SU-DHL-6 (cell line): Measurements from ENCODE around the gene CDKN1A.

Source experiments
- H2AFZ ChIP-seq: fragments of 200-600 bp; sonication (generic); 2 replicates; pipeline ENCODE4 v1.6.1; 2014; ENCODE audit warnings: low read depth, mild to moderate bottlenecking, moderate library complexity, mixed read lengths, antibody characterized with exemption, low read length; ENCODE audit not compliant: severe bottlenecking
- H3F3A ChIP-seq: fragments of 200-600 bp; shearing (Covaris generic); 2 replicates; pipeline ENCODE4 v1.6.0; 2016; ENCODE audit warnings: antibody characterized with exemption, mild to moderate bottlenecking; ENCODE audit not compliant: insufficient read depth
- H3K27ac ChIP-seq: fragments of 200-600 bp; sonication (generic); 2 replicates; pipeline ENCODE4 v1.5.1; 2016; ENCODE audit warnings: low read depth, mild to moderate bottlenecking, low read length, moderate library complexity, mixed read lengths
- H3K27me3 ChIP-seq: fragments of 200-600 bp; sonication (generic), shearing (Covaris generic); 2 replicates; pipeline ENCODE4 v1.6.0; 2014; ENCODE audit warnings: mild to moderate bottlenecking, low read length
- H3K36me3 ChIP-seq: fragments of 200-600 bp; sonication (generic); 2 replicates; pipeline ENCODE4 v1.6.1; 2014; ENCODE audit warnings: mild to moderate bottlenecking, low read length, mixed read lengths
- H3K4me2 ChIP-seq: fragments of 300-600, 200-600 bp; shearing (Covaris generic), sonication (generic); 2 replicates; pipeline ENCODE4 v1.6.0; 2014; ENCODE audit warnings: low read length, low read depth, mild to moderate bottlenecking; ENCODE audit not compliant: poor library complexity, severe bottlenecking
- H3K4me3 ChIP-seq: fragments of 200-600 bp; sonication (generic); 2 replicates; pipeline ENCODE4 v1.5.1; 2014; ENCODE audit warnings: antibody characterized with exemption, low read length, mild to moderate bottlenecking, mixed read lengths; ENCODE audit not compliant: insufficient read depth, poor library complexity, severe bottlenecking
- H3K79me2 ChIP-seq: fragments of 200-600 bp; sonication (generic); 2 replicates; pipeline ENCODE4 v1.6.1; 2014; ENCODE audit warnings: mild to moderate bottlenecking, low read length, moderate library complexity; ENCODE audit not compliant: insufficient read depth
- H3K9ac ChIP-seq: fragments of 200-600 bp; sonication (generic); 2 replicates; pipeline ENCODE4 v1.7.0; 2014; ENCODE audit warnings: mild to moderate bottlenecking, low read length
- H3K9me2 ChIP-seq: fragments of 200-600 bp; sonication (generic); replicated peaks from 2 replicates; pipeline ENCODE4 v1.6.1; 2014; ENCODE audit warnings: low read length; ENCODE audit not compliant: insufficient read depth
- H3K9me3 ChIP-seq: fragments of 200-600 bp; sonication (generic); 2 replicates; pipeline ENCODE4 v1.6.1; 2014; ENCODE audit warnings: low read length, mixed read lengths; ENCODE audit not compliant: insufficient read depth
- H4K20me1 ChIP-seq: fragments of 200-600 bp; sonication (generic); 2 replicates; pipeline ENCODE4 v1.6.1; 2014; ENCODE audit warnings: low read depth, mild to moderate bottlenecking, antibody characterized with exemption, low read length, moderate library complexity, mixed read lengths
- CTCF ChIP-seq: fragments of 200-600 bp; sonication (generic); IDR thresholded peaks from one replicate; pipeline ENCODE4 v1.5.1; 2017; ENCODE audit warnings: antibody characterized with exemption, mild to moderate bottlenecking, low read length, moderate library complexity; ENCODE audit not compliant: insufficient read depth, poor library complexity, severe bottlenecking
- EZH2phosphoT487 ChIP-seq: fragments of 200-600 bp; sonication (generic), shearing (Covaris generic); conservative IDR thresholded peaks from 2 replicates; pipeline ENCODE4 v1.6.1; 2018; ENCODE audit warnings: mild to moderate bottlenecking, antibody characterized with exemption, low read length, moderate library complexity, mixed read lengths

The CDKN1A gene

GRCh38 chr6:36657271-36657670 lies 21.2 kb upstream of the CDKN1A start:
- Histone ChIP-seq H3K79me2 (no peaks in the 10 kb centered on the region), H3K27ac (no peak overlapping the region), H3K36me3 (no peaks in the 10 kb centered on the region), H3K27me3 (no peaks in the 10 kb centered on the region), H3K4me3 (no peak overlapping the region), H3F3A (peaks cover 3% of the 10 kb centered on the region; the same call in 1 of the 2 replicates), H3K9me2 (no peaks in the 10 kb centered on the region), H3K9me3 (no peaks in the 10 kb centered on the region), H3K4me2 (no peak overlapping the region), H2AFZ (no peak overlapping the region), H3K9ac (no peak overlapping the region), H4K20me1 (no peaks in the 10 kb centered on the region)
- no peak for TF ChIP-seq EZH2phosphoT487
- no peak for TF ChIP-seq CTCF

DNA sequence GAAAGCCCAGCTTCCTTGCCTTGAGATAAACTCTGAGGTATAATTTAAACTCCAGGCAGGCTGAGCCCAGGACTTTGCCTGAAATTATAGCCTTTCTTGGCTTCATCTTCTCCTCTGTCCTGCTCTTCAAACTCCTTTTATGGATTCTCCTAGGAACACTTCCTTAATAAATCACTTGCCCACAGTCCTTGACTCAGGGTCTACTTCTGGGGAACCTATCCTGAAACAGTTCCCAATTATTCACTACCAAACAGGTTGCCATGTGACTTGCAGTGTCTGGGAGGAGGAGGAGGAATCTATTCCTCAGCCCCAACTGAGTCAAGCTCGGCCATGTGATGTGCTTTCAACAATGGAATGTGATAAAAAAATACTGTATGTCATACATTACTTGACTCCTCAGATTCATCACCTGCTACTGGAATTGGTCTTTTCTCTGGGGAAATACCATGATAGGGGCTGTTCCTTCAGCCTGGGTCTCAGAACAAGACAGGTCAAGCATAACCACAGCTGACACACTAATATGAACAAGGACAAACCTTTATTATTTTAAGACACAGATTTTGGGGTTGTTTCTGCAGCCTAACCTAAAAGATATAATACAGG lies 20.5 kb upstream of the CDKN1A start:
- Histone ChIP-seq H3K4me2 (no peak overlapping the region), H3F3A (peaks cover 10% of the 10 kb centered on the region)

DNA sequence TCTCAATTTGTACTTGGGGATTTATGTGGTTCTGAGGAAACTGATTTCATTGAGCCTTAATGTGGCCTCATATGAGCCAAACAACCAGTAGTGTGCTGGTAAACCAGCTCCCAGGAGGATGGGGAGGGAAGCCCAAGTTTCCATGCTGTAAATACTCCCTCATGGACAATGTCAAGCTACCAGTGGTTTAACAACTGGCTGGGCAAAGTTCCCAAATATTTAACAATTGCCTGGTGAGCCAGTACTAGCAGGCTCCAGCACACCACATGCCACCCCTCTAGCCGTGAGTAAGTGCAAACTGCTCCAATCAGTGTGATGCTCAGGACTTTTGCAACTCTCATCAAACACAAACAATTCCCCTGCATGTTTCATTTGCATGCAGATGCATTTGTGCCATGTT lies 19.2 kb upstream of the CDKN1A start:
- Histone ChIP-seq H3K4me3 (no peak overlapping the region), H3K4me2 (no peak overlapping the region), H3F3A (peaks cover 22% of the 10 kb centered on the region), H3K36me3 (no peaks in the 10 kb centered on the region), H3K9me3 (no peaks in the 10 kb centered on the region), H3K27me3 (no peaks in the 10 kb centered on the region), H2AFZ (no peak overlapping the region), H3K79me2 (no peaks in the 10 kb centered on the region), H3K9me2 (no peaks in the 10 kb centered on the region), H3K9ac (no peak overlapping the region), H3K27ac (no peak overlapping the region), H4K20me1 (no peaks in the 10 kb centered on the region)
- TF ChIP-seq CTCF (no peak), EZH2phosphoT487 (no peak)

More for the DNA sequence above, 20.5 kb upstream of the CDKN1A start:
- H3K27me3 ChIP-seq: no peaks in the 10 kb centered on the region
- H2AFZ ChIP-seq: no peak overlapping the region
- no peak for TF ChIP-seq CTCF
- no peak for TF ChIP-seq EZH2phosphoT487
- H3K9ac ChIP-seq: no peak overlapping the region
- no peak overlapping the region for H3K27ac ChIP-seq
- no peaks in the 10 kb centered on the region for H3K79me2 ChIP-seq
- no peaks in the 10 kb centered on the region for H3K36me3 ChIP-seq
- H3K9me3 ChIP-seq: no peaks in the 10 kb centered on the region
- H3K4me3 ChIP-seq: no peak overlapping the region
- H3K9me2 ChIP-seq: no peaks in the 10 kb centered on the region
- no peaks in the 10 kb centered on the region for H4K20me1 ChIP-seq
